Tibial nerve (tissue), 4 donors: Measurements from ENCODE around the gene ZNF860.

Source experiments
- EP300 ChIP-seq, 2 donors: sonication (generic); formaldehyde crosslinking; IDR thresholded peaks; one replicate each; pipeline ENCODE4 v1.6.1; 2017; ENCODE audit warnings: antibody characterized with exemption in 2 of 2, mild to moderate bottlenecking in 1 of 2
- POLR2A ChIP-seq, 2 donors: fragments of 450-650 bp; IDR thresholded peaks; one replicate each; pipeline ENCODE4 v1.6.1; 2017; ENCODE audit warnings: antibody characterized with exemption in 2 of 2, mild to moderate bottlenecking in 2 of 2, moderate library complexity in 2 of 2
- TF ChIP-seq, protein P1 (sequence below), 5 experiments: fragments of 200-600 bp in 3 of 5; fragments of 450-650 bp in 2 of 5; sonication (generic) in 3 of 5; IDR thresholded peaks; one replicate each; pipeline ENCODE4 v1.5.1; 2016 to 2019; ENCODE audit warnings: antibody characterized with exemption in 5 of 5, mild to moderate bottlenecking in 3 of 5, moderate library complexity in 2 of 5

GRCh38 chr3:31962801-31963205, 18.7 kb upstream of the ZNF860 start:
- TF ChIP-seq EP300 (IDR thresholded peaks at IDR 0.05): peak in 1 of 2 donors; percentile 11
- TF ChIP-seq, protein P1, sequence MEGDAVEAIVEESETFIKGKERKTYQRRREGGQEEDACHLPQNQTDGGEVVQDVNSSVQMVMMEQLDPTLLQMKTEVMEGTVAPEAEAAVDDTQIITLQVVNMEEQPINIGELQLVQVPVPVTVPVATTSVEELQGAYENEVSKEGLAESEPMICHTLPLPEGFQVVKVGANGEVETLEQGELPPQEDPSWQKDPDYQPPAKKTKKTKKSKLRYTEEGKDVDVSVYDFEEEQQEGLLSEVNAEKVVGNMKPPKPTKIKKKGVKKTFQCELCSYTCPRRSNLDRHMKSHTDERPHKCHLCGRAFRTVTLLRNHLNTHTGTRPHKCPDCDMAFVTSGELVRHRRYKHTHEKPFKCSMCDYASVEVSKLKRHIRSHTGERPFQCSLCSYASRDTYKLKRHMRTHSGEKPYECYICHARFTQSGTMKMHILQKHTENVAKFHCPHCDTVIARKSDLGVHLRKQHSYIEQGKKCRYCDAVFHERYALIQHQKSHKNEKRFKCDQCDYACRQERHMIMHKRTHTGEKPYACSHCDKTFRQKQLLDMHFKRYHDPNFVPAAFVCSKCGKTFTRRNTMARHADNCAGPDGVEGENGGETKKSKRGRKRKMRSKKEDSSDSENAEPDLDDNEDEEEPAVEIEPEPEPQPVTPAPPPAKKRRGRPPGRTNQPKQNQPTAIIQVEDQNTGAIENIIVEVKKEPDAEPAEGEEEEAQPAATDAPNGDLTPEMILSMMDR (IDR thresholded peaks at IDR 0.05): no peak
- TF ChIP-seq POLR2A (IDR thresholded peaks at IDR 0.05): no peak
